ENCODE measurements around the gene PKD2L1. TPM values are rescaled to one million over a fixed set of nuclear protein-coding genes. Genes with fewer than 3 reads are reported as not detected.
"Not testable (repeated sequence)": the region's sequence is repeated elsewhere in the genome, so short reads cannot be mapped to it uniquely, and the experiment has no call there.

Gene PKD2L1
- polyA plus RNA-seq, 4 donors = 0.10 to 0.71 (median 0.44) TPM; not detected in 1

DNA sequence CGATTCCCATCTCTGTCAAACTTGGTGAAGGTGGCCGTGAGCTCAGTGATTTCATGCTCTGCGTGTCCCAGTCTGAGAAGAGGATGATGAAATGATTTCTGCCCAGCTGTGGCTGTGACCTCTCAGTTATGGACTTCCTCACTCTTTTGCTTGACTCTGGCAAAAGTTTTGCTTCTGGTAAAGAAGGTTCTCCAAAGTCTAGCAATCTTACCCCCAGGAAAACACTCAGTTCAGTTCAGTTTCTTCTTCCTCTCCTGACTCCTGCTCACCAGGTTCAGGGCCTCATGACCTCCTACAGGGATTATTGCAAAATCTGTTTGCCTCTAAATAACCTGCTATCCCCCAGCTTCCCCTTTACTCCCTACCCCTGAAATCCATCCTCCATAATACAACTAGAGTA, 38.7 kb downstream of the PKD2L1 start:
- no peak for DNase-seq (ENCODE audit: low read depth in 4 of 4, low spot score in 2 of 4)

- DNase-seq (ENCODE audit: low read depth in 4 of 4, low spot score in 2 of 4) = no peak
Observed at GRCh38 chr10:100289641-100290040, 40.4 kb downstream of the PKD2L1 start.

DNA sequence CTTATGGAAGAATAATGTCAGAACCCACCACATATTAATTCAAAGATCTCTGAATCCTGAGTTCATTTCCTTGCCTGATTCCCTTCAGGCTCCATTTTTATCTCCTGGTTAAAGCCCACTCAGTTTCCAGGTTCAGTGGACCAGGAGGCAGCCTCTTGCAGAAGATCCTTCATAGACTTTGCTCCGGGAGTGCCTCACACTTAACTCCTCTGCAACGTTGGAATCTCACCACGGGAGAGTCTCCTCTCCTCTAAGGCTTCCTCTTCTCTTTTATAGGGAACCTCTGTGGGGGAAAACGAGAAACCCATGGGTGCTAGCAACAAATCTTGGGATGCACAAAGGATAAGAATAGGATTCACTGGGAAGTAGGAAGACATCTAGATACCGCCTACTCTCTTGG, 41.8 kb downstream of the PKD2L1 start:
- DNase-seq (ENCODE audit: low read depth in 4 of 4, low spot score in 2 of 4) = no peak

GRCh38 chr10:100287756-100288155, 42.3 kb downstream of the PKD2L1 start:
- DNase-seq (ENCODE audit: low read depth in 4 of 4, low spot score in 2 of 4) = no peak

GRCh38 chr10:100286051-100287033, 43.7 kb downstream of the PKD2L1 start, which contains the start of gene BLOC1S2:
TSS of gene BLOC1S2 (minus strand) at chr10:100286680. CDS start at chr10:100286659, 21 bp downstream.
- DNase-seq (ENCODE audit: low read depth in 4 of 4, low spot score in 2 of 4) = peak; percentile 62 to 78 (median 70)

GRCh38 chr10:100285326-100285725, 44.7 kb downstream of the PKD2L1 start:
- DNase-seq (ENCODE audit: low read depth in 4 of 4, low spot score in 2 of 4) = not testable (repeated sequence)

GRCh38 chr10:100282907-100283306, 47.1 kb downstream of the PKD2L1 start:
- no peak for DNase-seq (ENCODE audit: low read depth in 4 of 4, low spot score in 2 of 4)

DNA sequence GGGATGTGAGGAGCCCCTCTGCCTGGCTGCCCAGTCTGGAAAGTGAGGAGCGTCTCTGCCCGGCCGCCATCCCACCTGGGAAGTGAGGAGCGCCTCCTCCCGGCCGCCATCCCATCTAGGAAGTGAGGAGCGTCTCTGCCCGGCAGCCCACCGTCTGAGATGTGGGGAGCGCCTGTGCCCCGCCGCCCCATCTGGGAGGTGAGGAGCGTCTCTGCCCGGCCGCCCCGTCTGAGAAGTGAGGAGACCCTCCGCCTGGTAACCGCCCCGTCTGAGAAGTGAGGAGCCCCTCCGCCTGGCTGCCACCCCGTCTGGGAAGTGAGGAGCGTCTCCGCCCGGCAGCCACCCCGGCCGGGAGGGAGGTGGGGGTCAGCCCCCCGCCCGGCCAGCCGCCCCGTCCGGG, 53.1 kb downstream of the PKD2L1 start:
- DNase-seq (ENCODE audit: low read depth in 4 of 4, low spot score in 2 of 4) = not testable (repeated sequence)

DNA sequence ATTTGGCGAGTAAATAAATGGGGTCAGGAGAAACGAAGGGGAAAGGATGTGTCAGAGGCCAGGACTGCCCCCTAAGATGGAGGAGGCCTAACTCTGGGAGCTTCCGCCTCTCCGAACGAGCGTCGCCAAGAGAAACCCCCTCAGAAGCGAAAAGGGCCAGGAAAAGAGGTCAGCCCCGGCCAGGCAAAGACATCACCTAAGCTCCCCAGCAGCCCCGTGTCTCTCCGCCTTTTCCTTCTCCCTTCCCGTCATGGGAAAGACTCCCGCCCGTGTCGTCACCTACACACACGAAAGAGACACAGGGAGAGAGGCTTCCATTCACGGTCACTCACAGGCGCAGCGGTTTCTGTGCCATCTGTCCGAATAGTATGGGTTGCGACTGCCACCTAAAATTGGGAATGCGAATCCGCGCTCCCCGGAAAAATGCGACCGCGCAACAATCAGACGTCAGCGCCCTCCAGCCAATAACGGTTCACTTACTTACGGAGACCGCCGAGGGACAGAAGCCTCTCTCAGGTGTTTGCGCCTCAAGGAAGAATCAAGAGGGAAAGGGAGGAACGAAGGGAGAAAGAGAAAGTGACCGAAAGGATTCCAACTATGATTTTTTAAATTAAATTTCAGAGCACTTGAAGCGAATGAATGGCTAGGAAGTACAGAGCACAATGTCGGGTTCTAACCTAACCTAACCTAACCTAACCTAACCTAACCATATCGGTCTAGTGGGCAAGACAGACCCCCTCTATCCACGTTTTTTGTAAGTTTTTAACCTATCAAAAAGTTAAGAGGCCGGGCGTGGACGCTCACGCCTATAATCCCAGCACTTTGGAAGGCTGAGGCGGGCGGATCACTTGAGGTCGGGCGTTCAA, 62.6 kb downstream of the PKD2L1 start, which contains the start of gene CWF19L1:
Gene CWF19L1, minus strand, starts transcription at position 400 of the 866 bp plus-strand sequence. Its CDS starts 45 bp downstream, at position 355.
- peak; percentile 58 to 86 (median 82) for DNase-seq (ENCODE audit: low read depth in 4 of 4, low spot score in 2 of 4)

DNA sequence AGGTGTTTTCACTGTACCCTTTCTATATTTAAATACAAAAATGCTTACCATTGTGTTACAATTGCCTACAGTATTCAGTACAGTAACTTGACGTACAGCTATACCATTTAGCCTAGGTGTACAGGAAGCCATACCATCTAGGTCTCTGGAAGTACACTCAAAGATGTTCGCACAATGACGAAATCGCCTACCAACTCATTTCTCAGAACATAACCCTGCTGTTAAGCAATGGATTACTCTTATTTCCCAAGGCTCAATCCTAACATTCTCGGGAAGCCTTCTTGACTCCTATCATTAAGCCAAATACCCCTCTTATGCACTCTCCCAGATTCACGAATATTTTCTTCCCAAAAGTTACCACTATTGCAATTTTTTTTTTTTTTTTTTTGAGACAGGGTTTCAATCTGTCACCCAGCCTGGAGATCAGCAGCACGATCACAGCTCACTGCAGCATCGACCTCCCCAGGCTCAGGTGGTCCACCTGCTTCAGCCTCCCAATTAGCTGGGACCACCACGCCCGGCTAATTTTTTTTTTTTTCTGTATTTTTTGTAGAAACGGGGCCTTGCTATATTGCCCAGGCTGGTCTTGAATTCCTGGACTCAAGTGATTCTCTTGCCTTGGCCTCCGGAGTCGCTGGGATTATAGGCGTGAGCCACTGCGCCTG, 64.1 kb downstream of the PKD2L1 start:
- DNase-seq (ENCODE audit: low read depth in 4 of 4, low spot score in 2 of 4) = no peak

- no peak for DNase-seq (ENCODE audit: low read depth in 4 of 4, low spot score in 2 of 4)
Observed at GRCh38 chr10:100254191-100254590, 75.8 kb downstream of the PKD2L1 start.

DNA sequence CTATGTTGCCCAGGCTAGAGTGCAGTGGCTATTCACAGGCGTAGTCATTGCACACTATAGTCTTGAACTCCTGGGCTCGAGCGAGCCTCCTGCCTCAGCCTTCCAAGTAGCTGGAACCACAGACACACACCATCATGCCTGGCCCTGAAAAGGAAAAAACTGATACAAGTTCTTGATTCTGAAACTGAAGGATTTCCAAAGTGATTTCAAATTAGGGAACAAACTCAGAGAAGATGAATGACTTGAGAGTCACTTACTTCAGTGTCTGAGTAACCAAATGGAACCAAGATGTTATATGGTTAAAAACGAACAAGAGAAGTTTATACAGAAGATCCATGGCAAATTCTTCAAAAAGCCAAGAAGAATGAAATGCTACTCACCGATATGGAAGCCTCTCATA, 77.0 kb downstream of the PKD2L1 start:
- DNase-seq (ENCODE audit: low read depth in 4 of 4, low spot score in 2 of 4) = no peak

DNA sequence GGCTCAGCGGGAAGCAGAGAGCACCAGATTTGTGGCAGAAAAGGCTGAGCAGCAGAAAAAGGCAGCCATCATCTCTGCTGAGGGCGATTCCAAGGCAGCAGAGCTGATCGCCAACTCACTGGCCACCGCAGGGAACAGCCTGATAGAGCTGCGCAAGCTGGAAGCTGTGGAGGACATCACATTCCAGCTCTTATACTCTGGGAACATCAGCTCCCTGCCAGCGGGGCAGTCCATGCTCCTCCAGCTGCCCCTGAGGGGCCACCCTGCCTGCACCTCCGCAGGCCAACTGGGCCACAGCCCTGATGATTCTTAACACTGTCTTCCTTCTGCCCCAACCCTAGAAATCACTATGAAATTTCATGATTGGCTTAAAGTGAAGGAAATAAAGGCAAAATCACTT, 81.2 kb downstream of the PKD2L1 start:
- no peak for DNase-seq (ENCODE audit: low read depth in 4 of 4, low spot score in 2 of 4)

DNA sequence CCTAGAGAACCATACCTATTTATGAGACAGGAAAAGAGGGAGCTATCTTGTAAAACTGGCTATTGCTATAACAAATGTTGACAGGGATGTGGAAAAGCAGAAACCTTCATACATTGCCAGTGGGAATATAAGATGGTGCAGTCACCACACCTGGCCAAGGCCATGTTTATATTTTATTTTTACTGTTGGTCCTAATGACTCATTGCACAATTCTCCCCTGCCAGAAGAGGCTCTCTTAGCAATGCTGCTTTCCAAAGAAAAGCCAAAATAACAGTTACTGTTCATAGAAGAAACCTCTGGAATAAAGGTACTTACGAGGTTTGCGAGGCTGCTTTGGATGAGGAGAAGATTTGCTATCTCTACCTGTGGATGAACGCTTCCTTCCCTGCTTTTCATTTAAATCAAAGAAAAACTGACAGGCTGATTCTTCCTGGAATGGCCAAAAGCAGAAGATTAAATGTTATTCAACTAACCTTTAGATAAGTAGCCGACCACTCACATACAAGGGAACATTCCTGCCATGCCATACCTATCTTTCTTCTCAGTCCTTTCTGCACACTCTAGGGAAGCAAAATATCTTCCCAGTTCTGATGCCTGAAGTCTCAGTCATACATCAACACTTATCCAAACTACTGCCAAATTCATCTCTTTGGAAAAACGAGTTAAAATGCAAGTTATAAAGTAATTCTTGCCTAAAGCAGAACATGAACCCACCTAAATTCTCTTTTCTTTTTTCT, 84.4 kb downstream of the PKD2L1 start:
- DNase-seq (ENCODE audit: low read depth in 4 of 4, low spot score in 2 of 4) = no peak

- no peak for DNase-seq (ENCODE audit: low read depth in 4 of 4, low spot score in 2 of 4)
Observed at GRCh38 chr10:100239851-100240250, 90.2 kb downstream of the PKD2L1 start.

- DNase-seq (ENCODE audit: low read depth in 4 of 4, low spot score in 2 of 4) = no peak
Observed at GRCh38 chr10:100238429-100238828, 91.6 kb downstream of the PKD2L1 start.

Measured in left renal cortex interstitium (tissue), 4 donors.